Measurements from ENCODE around the gene MYDGF.
"Not testable (repeated sequence)": the region's sequence is repeated elsewhere in the genome, so short reads cannot be mapped to it uniquely, and the experiment has no call there.

The MYDGF gene

GRCh38 chr19:4669723-4670480, at the start of gene MYDGF:
MYDGF (minus strand) TSS chr19:4670342; CDS start chr19:4670334, 8 bp downstream.
- Histone ChIP-seq H3K9ac (ENCODE audit: low read length) (peak within 1 kb of the TSS; percentile 68), H3K36me3 (ENCODE audit: control insufficient read depth, low read depth, low read length) (peaks cover 4% of the 10 kb centered on the region), H3K4me1 (ENCODE audit: control insufficient read depth, low read depth, low read length) (no peaks in the 10 kb centered on the region), H3K9me3 (ENCODE audit: control insufficient read depth, low read depth, low read length) (no peaks in the 10 kb centered on the region), H3K27ac (ENCODE audit: low read length) (no peak within 1 kb of the TSS), H3K27me3 (ENCODE audit: control insufficient read depth, insufficient read depth, low read length) (no peaks in the 10 kb centered on the region), H3K4me3 (ENCODE audit: low read length) (peak within 1 kb of the TSS; percentile 78)

- H3K27me3 ChIP-seq (ENCODE audit: control insufficient read depth, insufficient read depth, low read length), result no peaks in the 10 kb centered on the region
- H3K4me1 ChIP-seq (ENCODE audit: control insufficient read depth, low read depth, low read length), result no peaks in the 10 kb centered on the region
- H3K27ac ChIP-seq (ENCODE audit: low read length), result no peak overlapping the region
- H3K4me3 ChIP-seq (ENCODE audit: low read length), result no peak overlapping the region
- no peak overlapping the region for H3K9ac ChIP-seq (ENCODE audit: low read length)
- peaks cover 23% of the 10 kb centered on the region for H3K36me3 ChIP-seq (ENCODE audit: control insufficient read depth, low read depth, low read length)
- H3K9me3 ChIP-seq (ENCODE audit: control insufficient read depth, low read depth, low read length), result no peaks in the 10 kb centered on the region
Observed at GRCh38 chr19:4719499-4719866, 49.3 kb upstream of the MYDGF start.

- Histone ChIP-seq H3K9ac (ENCODE audit: low read length) (no peak overlapping the region), H3K27ac (ENCODE audit: low read length) (no peak overlapping the region), H3K27me3 (ENCODE audit: control insufficient read depth, insufficient read depth, low read length) (no peaks in the 10 kb centered on the region), H3K4me1 (ENCODE audit: control insufficient read depth, low read depth, low read length) (no peaks in the 10 kb centered on the region), H3K36me3 (ENCODE audit: control insufficient read depth, low read depth, low read length) (peaks cover 31% of the 10 kb centered on the region), H3K4me3 (ENCODE audit: low read length) (no peak overlapping the region), H3K9me3 (ENCODE audit: control insufficient read depth, low read depth, low read length) (no peaks in the 10 kb centered on the region)
Observed at GRCh38 chr19:4717966-4718701, 48.0 kb upstream of the MYDGF start.

DNA sequence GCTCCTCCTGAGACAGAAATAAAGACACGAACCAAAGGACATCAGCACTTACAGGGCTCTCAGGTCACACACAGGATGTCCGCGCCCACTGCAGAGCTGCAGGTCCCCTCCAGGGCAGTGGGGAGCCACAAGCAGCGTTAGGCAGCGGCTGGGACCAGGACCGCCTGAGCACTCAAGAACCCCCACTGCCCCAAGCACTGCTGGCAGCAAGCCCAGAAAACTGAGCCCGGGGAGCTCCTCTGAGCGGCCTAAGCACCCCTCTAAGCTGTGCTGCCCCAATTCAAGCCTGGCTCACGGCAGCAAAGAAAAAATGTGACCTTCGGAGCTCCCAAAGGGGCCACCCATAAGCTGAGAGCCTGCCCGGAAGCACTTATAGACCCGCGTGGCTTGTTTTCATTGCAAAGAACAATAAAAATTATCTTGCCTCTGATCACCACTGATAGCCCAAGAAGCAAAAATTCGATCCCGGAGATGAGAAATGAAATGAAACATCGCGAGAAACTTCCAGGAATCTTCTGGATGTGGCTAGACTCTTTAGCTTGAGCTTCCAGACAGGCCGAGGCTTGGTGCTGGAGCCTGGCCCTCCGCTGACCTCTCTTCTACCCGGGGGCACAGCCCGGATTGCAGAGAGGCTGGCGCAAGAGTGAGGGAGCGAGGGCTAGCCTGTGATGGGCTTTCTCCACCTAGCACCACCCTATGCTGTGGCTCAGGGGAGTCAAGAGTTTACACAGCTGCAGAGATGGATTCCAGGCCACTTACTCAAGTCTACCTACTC, 47.2 kb upstream of the MYDGF start:
- no peaks in the 10 kb centered on the region for H3K9me3 ChIP-seq (ENCODE audit: control insufficient read depth, low read depth, low read length)
- H3K27me3 ChIP-seq (ENCODE audit: control insufficient read depth, insufficient read depth, low read length), result no peaks in the 10 kb centered on the region
- H3K36me3 ChIP-seq (ENCODE audit: control insufficient read depth, low read depth, low read length), result peaks cover 39% of the 10 kb centered on the region
- H3K9ac ChIP-seq (ENCODE audit: low read length), result no peak overlapping the region
- no peaks in the 10 kb centered on the region for H3K4me1 ChIP-seq (ENCODE audit: control insufficient read depth, low read depth, low read length)
- H3K4me3 ChIP-seq (ENCODE audit: low read length), result no peak overlapping the region
- no peak overlapping the region for H3K27ac ChIP-seq (ENCODE audit: low read length)

- Histone ChIP-seq H3K9ac (ENCODE audit: low read length) (no peak overlapping the region), H3K36me3 (ENCODE audit: control insufficient read depth, low read depth, low read length) (peaks cover 48% of the 10 kb centered on the region)
Observed at GRCh38 chr19:4715529-4716221, 45.5 kb upstream of the MYDGF start.

DNA sequence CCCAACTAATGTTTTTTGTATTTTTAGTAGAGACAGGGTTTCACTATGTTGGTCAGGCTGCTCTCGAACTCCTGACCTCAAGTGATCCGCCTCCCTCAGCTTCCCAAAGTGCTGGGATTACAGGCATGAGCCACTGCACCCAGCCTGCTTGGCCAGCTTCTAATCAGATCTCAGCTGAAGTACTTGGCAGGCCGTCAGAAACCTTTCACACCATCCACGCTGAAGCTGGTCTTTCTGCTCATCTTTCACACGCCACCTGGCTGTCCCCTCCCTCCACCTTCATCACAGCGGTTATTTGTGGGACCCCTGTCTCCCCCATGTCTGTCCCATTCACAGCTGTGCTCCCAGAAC, 45.0 kb upstream of the MYDGF start:
- not testable (repeated sequence) for H3K9me3 ChIP-seq (ENCODE audit: control insufficient read depth, low read depth, low read length); H3K4me1 ChIP-seq (ENCODE audit: control insufficient read depth, low read depth, low read length); H3K9ac ChIP-seq (ENCODE audit: low read length); H3K27ac ChIP-seq (ENCODE audit: low read length); H3K4me3 ChIP-seq (ENCODE audit: low read length); H3K27me3 ChIP-seq (ENCODE audit: control insufficient read depth, insufficient read depth, low read length)
- peaks cover 53% of the 10 kb centered on the region for H3K36me3 ChIP-seq (ENCODE audit: control insufficient read depth, low read depth, low read length)

More at GRCh38 chr19:4715529-4716221, 45.5 kb upstream of the MYDGF start:
- Histone ChIP-seq H3K4me1 (ENCODE audit: control insufficient read depth, low read depth, low read length) (no peaks in the 10 kb centered on the region), H3K9me3 (ENCODE audit: control insufficient read depth, low read depth, low read length) (no peaks in the 10 kb centered on the region), H3K27ac (ENCODE audit: low read length) (no peak overlapping the region), H3K27me3 (ENCODE audit: control insufficient read depth, insufficient read depth, low read length) (no peaks in the 10 kb centered on the region), H3K4me3 (ENCODE audit: low read length) (no peak overlapping the region)

DNA sequence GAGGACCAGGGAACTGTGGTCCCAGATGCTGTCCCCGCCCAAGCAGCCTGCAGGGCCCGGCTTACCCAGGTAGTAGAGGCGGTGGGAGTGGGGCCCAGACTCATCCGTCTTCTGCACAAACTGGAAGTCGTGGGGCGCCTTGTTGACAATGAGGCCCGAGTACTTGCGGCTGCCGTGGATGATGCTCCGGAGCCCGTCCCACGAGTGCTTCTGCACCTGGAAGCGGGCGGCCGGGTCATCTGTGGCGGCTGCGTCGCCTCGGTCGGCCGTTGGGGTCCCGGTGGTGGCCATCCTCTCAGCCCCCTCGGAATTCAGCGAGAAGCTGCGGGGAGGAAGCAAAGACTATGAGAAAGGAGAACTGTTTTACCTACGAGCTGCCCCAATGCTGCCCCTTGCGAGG, 43.9 kb upstream of the MYDGF start:
- H3K4me1 ChIP-seq (ENCODE audit: control insufficient read depth, low read depth, low read length), result no peaks in the 10 kb centered on the region
- H3K36me3 ChIP-seq (ENCODE audit: control insufficient read depth, low read depth, low read length), result peaks cover 54% of the 10 kb centered on the region
- H3K27ac ChIP-seq (ENCODE audit: low read length), result no peak overlapping the region
- no peak overlapping the region for H3K9ac ChIP-seq (ENCODE audit: low read length)
- no peaks in the 10 kb centered on the region for H3K9me3 ChIP-seq (ENCODE audit: control insufficient read depth, low read depth, low read length)
- H3K27me3 ChIP-seq (ENCODE audit: control insufficient read depth, insufficient read depth, low read length), result no peaks in the 10 kb centered on the region
- no peak overlapping the region for H3K4me3 ChIP-seq (ENCODE audit: low read length)

- peaks cover 48% of the 10 kb centered on the region for H3K36me3 ChIP-seq (ENCODE audit: control insufficient read depth, low read depth, low read length)
Observed at GRCh38 chr19:4713384-4713951, 43.3 kb upstream of the MYDGF start.

DNA sequence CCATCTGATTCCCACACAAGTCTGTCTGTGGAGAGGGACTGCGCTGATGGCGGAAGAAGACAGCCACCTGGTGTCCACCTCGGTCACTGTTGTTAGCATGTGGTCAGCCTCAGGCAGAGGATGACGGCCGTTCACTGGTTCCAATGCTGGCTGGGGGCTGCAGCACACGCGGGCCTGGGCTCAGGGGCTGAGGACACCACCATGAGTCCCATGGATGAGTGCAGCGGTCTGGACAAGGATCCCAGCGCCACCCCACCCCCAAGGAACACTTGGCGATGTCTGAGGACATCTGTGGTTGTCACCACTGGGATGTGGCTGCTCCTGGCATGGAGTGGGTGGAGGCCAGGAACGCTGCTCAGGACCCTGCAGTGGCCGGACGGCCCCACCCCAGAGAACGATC, 42.6 kb upstream of the MYDGF start:
- no peaks in the 10 kb centered on the region for H3K27me3 ChIP-seq (ENCODE audit: control insufficient read depth, insufficient read depth, low read length)
- peaks cover 41% of the 10 kb centered on the region for H3K36me3 ChIP-seq (ENCODE audit: control insufficient read depth, low read depth, low read length)
- H3K27ac ChIP-seq (ENCODE audit: low read length), result no peak overlapping the region
- no peak overlapping the region for H3K4me3 ChIP-seq (ENCODE audit: low read length)
- no peak overlapping the region for H3K9ac ChIP-seq (ENCODE audit: low read length)
- H3K4me1 ChIP-seq (ENCODE audit: control insufficient read depth, low read depth, low read length), result no peaks in the 10 kb centered on the region
- H3K9me3 ChIP-seq (ENCODE audit: control insufficient read depth, low read depth, low read length), result no peaks in the 10 kb centered on the region

More at GRCh38 chr19:4713384-4713951, 43.3 kb upstream of the MYDGF start:
- no peaks in the 10 kb centered on the region for H3K27me3 ChIP-seq (ENCODE audit: control insufficient read depth, insufficient read depth, low read length)
- no peak overlapping the region for H3K27ac ChIP-seq (ENCODE audit: low read length)
- no peaks in the 10 kb centered on the region for H3K9me3 ChIP-seq (ENCODE audit: control insufficient read depth, low read depth, low read length)
- H3K4me1 ChIP-seq (ENCODE audit: control insufficient read depth, low read depth, low read length), result no peaks in the 10 kb centered on the region
- H3K9ac ChIP-seq (ENCODE audit: low read length), result no peak overlapping the region
- H3K4me3 ChIP-seq (ENCODE audit: low read length), result no peak overlapping the region

- H3K36me3 ChIP-seq (ENCODE audit: control insufficient read depth, low read depth, low read length), result peaks cover 38% of the 10 kb centered on the region
Observed at GRCh38 chr19:4711211-4711610, 41.1 kb upstream of the MYDGF start.

GRCh38 chr19:4710281-4710600, 40.1 kb upstream of the MYDGF start:
- no peak overlapping the region for H3K9ac ChIP-seq (ENCODE audit: low read length)
- H3K9me3 ChIP-seq (ENCODE audit: control insufficient read depth, low read depth, low read length), result no peaks in the 10 kb centered on the region
- H3K27me3 ChIP-seq (ENCODE audit: control insufficient read depth, insufficient read depth, low read length), result no peaks in the 10 kb centered on the region
- no peak overlapping the region for H3K27ac ChIP-seq (ENCODE audit: low read length)
- peaks cover 40% of the 10 kb centered on the region for H3K36me3 ChIP-seq (ENCODE audit: control insufficient read depth, low read depth, low read length)
- H3K4me3 ChIP-seq (ENCODE audit: low read length), result no peak overlapping the region
- no peaks in the 10 kb centered on the region for H3K4me1 ChIP-seq (ENCODE audit: control insufficient read depth, low read depth, low read length)

More at GRCh38 chr19:4711211-4711610, 41.1 kb upstream of the MYDGF start:
- no peak overlapping the region for H3K27ac ChIP-seq (ENCODE audit: low read length)
- no peak overlapping the region for H3K4me3 ChIP-seq (ENCODE audit: low read length)
- H3K9me3 ChIP-seq (ENCODE audit: control insufficient read depth, low read depth, low read length), result no peaks in the 10 kb centered on the region
- H3K9ac ChIP-seq (ENCODE audit: low read length), result no peak overlapping the region
- H3K27me3 ChIP-seq (ENCODE audit: control insufficient read depth, insufficient read depth, low read length), result no peaks in the 10 kb centered on the region
- H3K4me1 ChIP-seq (ENCODE audit: control insufficient read depth, low read depth, low read length), result no peaks in the 10 kb centered on the region
